GM18907 (cell line): ENCODE results near the gene CST7.

ENCODE experiments used
- ATAC-seq: cut with Tn5 transposase; IDR thresholded peaks from one replicate; pipeline ENCODE4 v1.9.1; 2021; ENCODE audit warnings: mild to moderate bottlenecking, moderate library complexity; ENCODE audit not compliant: unreplicated experiment

CST7 gene

GRCh38 chr20:24984961-24985640 lies 36.0 kb downstream of the CST7 start:
- no peak for ATAC-seq

GRCh38 chr20:24985802-24986201 lies 36.7 kb downstream of the CST7 start:
- ATAC-seq: no peak

- ATAC-seq: no peak
These were observed 37.5 kb downstream of the CST7 start for GRCh38 chr20:24986436-24987015.

GRCh38 chr20:24987244-24987643 lies 38.2 kb downstream of the CST7 start:
- no peak for ATAC-seq

GRCh38 chr20:24987873-24988835 lies 39.1 kb downstream of the CST7 start:
- no peak for ATAC-seq

- ATAC-seq: no peak
These were observed 40.1 kb downstream of the CST7 start for GRCh38 chr20:24989162-24989561.

GRCh38 chr20:24990810-24991252 lies 41.8 kb downstream of the CST7 start:
- no peak for ATAC-seq

GRCh38 chr20:24991897-24992486 lies 42.9 kb downstream of the CST7 start:
- ATAC-seq: peak; percentile 33

GRCh38 chr20:24992487-24993205 lies 43.6 kb downstream of the CST7 start, which contains the start of gene APMAP:
Gene APMAP, minus strand, starts transcription at chr20:24992751. Its CDS starts 63 bp downstream, at chr20:24992688.
- ATAC-seq: peak; percentile 96

GRCh38 chr20:24993337-24994185 lies 44.5 kb downstream of the CST7 start:
- no peak for ATAC-seq

- no peak for ATAC-seq
These were observed 45.1 kb downstream of the CST7 start for GRCh38 chr20:24994186-24994465.

GRCh38 chr20:24994470-24995368 lies 45.6 kb downstream of the CST7 start:
- no peak for ATAC-seq

- ATAC-seq: no peak
These were observed 46.8 kb downstream of the CST7 start for GRCh38 chr20:24995741-24996448.

GRCh38 chr20:24996449-24997377 lies 47.6 kb downstream of the CST7 start:
- no peak for ATAC-seq

GRCh38 chr20:24998121-24998520 lies 49.1 kb downstream of the CST7 start:
- ATAC-seq: no peak

GRCh38 chr20:24998631-24999445 lies 49.8 kb downstream of the CST7 start:
- no peak for ATAC-seq
